ENCODE results near the gene TGFBR2.
"Not testable (repeated sequence)": the region's sequence is repeated elsewhere in the genome, so short reads cannot be mapped to it uniquely, and the experiment has no call there.

The TGFBR2 gene

GRCh38 chr3:30619318-30619717 lies 12.9 kb downstream of the TGFBR2 start:
- DNase-seq (ENCODE audit: low read depth): no peak

GRCh38 chr3:30620402-30621360 lies 14.3 kb downstream of the TGFBR2 start:
- no peak for DNase-seq (ENCODE audit: low read depth)

- no peak for DNase-seq (ENCODE audit: low read depth)
These were observed 15.2 kb downstream of the TGFBR2 start for GRCh38 chr3:30621576-30621975.

DNA sequence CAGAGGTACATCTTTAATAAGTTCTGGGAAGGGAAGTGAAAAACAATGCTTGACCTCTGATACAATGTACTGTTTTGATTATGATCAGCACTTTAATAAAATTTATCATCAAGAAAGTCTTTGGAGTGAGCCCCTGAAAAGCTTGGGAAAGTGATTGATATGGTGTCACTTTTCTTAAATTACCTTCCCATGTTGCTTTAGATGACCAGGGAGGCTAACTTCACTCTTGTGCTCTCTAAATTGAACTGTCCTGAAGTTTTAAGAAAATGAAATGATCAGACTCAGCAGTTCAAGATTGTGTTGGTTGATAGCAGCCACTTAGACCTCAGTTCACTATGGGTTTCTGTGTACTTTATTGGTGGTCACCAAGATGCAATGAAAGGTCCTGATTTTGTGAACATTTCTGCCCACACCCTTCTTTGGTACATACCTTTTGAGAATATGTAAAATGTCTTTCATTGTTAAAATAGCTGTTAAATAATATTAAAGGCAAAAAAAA lies 15.7 kb downstream of the TGFBR2 start:
- no peak for DNase-seq (ENCODE audit: low read depth)

GRCh38 chr3:30622790-30623189 lies 16.4 kb downstream of the TGFBR2 start:
- no peak for DNase-seq (ENCODE audit: low read depth)

DNA sequence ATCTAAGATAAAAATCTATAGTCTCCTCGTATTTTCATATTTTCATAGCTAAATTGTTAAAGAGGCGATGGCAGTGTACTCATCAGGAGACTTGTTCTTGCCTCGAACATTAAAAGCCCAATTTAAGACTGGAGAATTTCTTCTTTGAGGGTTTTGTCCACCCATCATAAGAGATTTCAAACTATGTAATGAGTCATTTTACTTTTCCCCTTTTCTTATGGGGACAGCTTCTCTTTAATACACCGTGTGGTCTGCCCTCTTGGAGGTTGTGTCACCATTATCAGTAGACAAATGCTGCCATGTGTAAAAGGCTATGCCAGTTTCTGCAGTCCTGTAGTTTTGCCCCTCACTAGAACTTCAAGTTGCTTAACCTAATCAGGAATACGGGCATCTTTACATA lies 16.9 kb downstream of the TGFBR2 start:
- no peak for DNase-seq (ENCODE audit: low read depth)

- not testable (repeated sequence) for DNase-seq (ENCODE audit: low read depth)
These were observed 18.1 kb downstream of the TGFBR2 start for GRCh38 chr3:30624480-30624879.

- peak; percentile 68 for DNase-seq (ENCODE audit: low read depth)
These were observed 19.4 kb downstream of the TGFBR2 start for GRCh38 chr3:30625541-30626438.

- no peak for DNase-seq (ENCODE audit: low read depth)
These were observed 20.2 kb downstream of the TGFBR2 start for GRCh38 chr3:30626443-30627180.

GRCh38 chr3:30628205-30628900 lies 22.0 kb downstream of the TGFBR2 start:
- DNase-seq (ENCODE audit: low read depth): no peak

DNA sequence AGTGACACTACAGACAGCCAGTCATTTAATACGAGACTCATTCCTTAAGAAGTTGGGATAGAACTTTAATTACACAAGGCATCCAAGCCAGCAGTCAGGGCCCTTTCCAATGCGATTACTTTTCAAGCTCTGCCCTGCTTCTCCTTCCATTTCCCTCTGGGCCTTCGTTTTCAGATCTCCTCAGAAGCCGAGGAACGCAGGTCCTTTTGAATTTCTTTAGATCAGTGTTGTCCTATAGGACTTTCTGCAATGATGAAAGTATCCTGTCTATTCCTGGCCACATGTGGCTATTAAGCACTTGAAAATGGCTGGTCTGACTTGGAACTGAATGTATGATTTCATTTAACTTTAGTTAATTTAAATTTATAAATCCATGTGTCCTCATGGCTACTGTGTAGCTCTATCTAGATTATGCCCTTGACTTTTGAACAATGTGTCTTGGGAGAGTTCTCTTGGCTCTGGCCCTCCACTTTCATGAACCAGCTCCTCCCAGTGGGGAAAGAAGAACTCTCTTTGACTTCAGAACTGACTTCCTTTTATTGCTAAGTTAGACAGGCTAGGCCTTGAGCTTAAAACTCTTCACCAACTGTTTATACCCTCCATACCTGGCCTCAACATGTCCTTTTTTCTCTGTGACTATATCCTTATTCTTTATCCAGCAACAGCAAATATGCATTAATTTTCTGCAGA lies 22.6 kb downstream of the TGFBR2 start:
- DNase-seq (ENCODE audit: low read depth): no peak

DNA sequence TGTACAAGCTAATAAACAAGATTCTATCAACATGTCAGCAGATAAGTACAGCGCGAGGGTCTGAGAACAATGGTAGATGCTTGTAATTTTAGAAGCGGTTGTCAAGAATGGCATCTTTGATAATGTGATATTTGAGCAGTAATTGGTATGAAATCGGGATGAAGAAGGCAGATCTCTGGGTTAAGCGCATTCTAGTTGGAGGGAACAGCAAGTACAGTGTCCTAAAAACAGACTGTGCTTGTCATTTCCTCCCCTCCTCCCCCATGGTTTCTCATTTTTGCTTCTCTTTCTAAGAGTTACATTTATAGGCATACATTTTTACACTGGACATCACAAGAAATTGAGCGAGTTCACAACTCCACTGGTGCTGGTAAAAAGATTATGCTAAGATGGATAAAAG lies 23.3 kb downstream of the TGFBR2 start:
- no peak for DNase-seq (ENCODE audit: low read depth)

- DNase-seq (ENCODE audit: low read depth): no peak
These were observed 24.0 kb downstream of the TGFBR2 start for GRCh38 chr3:30630238-30631030.

DNA sequence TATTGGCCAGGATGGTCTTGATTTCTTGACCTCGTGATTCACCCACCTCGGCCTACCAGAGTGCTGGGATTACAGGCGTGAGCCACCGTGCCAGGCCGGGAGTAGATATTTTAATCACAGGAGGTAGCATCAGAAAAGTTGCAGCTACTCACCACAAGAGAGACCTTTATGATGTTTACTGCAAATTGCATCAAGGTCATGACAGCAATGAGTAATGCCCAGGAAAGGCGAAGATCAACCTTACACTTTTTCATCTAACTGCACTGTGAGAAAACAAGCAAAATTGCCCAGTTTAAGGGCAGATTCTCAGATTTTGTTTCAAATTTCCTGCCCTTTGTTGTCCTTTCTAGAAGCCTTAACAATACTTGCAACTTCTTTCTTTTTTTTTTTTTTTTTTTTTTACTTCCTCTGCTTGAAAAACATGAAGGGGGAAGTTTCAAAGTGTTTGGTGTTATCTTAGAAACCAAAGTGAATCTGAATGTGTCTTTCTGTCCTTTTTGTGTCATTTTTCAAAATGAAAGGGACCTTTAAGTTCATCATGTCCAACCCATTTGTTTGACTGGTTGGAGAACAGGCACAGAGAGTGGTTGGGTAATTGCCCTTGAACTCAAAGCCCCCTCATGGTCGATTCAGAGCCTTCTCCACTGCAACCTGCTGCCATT lies 25.0 kb downstream of the TGFBR2 start:
- DNase-seq (ENCODE audit: low read depth): no peak

- DNase-seq (ENCODE audit: low read depth): no peak
These were observed 25.7 kb downstream of the TGFBR2 start for GRCh38 chr3:30632065-30632464.

- DNase-seq (ENCODE audit: low read depth): no peak
These were observed 26.1 kb downstream of the TGFBR2 start for GRCh38 chr3:30632521-30632920.

GRCh38 chr3:30633718-30634117 lies 27.3 kb downstream of the TGFBR2 start:
- DNase-seq (ENCODE audit: low read depth): no peak

GRCh38 chr3:30634761-30635735 lies 28.6 kb downstream of the TGFBR2 start:
- no peak for DNase-seq (ENCODE audit: low read depth)

Measured in GM04503 (cell line).